ENCODE results near the gene BCAR1.

BCAR1 gene

DNA sequence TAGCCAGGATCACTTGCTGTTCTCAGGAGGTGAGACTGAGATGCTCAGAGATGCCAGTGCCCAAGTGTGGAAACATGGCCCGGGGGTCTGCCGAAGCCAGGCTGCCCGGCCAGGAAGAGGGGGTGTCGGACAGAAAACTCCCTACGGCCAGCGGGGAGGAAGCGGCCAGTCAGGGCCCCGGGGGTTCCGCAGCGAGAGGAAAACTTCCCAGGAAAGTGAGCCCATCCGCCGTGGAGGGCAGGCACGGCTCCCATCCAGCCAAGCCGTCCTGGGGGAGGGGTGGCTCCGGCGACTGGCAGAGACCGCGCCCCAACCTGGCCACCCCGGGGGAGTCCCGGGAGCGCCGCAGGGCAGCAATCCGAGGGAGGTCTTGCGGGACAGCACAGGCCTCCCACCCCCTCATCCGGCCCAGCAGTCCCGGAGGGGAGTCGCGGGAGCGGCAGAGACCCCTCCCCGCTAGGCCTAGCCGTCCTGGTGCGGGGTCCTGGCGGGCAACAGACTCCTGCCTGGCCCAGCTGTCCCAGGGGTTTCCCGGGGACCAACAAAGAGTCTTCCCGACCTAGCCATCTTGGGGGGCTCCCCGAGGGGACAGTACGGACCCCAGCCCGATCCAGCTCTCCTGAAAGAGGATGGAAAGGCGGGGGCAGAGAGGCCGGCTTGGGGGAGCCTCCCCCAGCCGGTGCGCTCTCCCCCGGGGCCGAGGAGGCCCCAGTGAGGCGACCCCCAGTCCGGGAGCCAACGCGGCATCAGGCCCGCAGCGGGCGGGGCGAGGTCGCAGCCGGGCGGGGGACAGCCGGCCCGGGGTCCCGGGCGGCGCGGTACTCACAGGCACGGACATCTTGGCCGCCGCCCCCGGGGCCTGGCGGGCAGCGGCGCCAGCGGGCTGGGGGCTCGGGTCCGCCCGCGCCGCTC is 13.8 kb upstream of the BCAR1 start:
- in situ Hi-C loops (cut with MboI; ENCODE audit: low sequenced_read_pairs, unreplicated experiment): no loop called here
- no peak for DNase-seq (ENCODE audit: low spot score)
- no peak for TF ChIP-seq CTCF (IDR thresholded peaks at IDR 0.05; ENCODE audit: borderline replicate concordance, control extremely low read depth, extremely low read depth, insufficient read depth, missing control alignments)

DNA sequence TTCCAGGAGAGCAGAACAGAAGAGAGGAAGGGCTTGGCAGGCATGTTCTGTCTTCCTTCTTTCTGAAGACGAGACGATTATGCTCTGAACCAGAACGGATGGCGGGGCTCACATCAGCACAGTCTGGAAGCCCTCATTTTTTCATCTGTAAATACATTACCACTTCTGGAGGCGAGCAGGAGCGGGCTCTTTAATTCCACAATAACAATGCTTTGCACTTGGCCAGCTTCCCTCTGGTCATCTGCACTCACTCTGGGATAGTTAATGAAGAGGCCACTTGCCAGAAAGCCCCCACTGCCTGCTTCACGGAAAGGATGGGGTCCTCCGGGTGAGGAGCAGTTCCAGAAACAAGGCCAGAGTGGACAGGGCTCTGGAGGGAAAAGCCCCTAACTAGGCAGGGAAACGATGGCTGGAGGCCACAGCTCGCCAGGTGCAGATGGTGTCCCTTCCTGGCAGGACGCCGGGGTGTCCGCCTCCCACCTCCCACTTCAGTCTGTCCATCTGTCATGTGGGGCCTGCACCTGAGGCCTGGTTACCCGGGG is 13.1 kb upstream of the BCAR1 start:
- no peak for TF ChIP-seq CTCF (IDR thresholded peaks at IDR 0.05; ENCODE audit: borderline replicate concordance, control extremely low read depth, extremely low read depth, insufficient read depth, missing control alignments)
- no peak for DNase-seq (ENCODE audit: low spot score)
- in situ Hi-C loops (cut with MboI; ENCODE audit: low sequenced_read_pairs, unreplicated experiment): no loop called here

- no peak for TF ChIP-seq CTCF (IDR thresholded peaks at IDR 0.05; ENCODE audit: borderline replicate concordance, control extremely low read depth, extremely low read depth, insufficient read depth, missing control alignments)
- no peak for DNase-seq (ENCODE audit: low spot score)
- in situ Hi-C loops (cut with MboI; ENCODE audit: low sequenced_read_pairs, unreplicated experiment): no loop called here
These were observed 12.6 kb upstream of the BCAR1 start for GRCh38 chr16:75263963-75264445.

DNA sequence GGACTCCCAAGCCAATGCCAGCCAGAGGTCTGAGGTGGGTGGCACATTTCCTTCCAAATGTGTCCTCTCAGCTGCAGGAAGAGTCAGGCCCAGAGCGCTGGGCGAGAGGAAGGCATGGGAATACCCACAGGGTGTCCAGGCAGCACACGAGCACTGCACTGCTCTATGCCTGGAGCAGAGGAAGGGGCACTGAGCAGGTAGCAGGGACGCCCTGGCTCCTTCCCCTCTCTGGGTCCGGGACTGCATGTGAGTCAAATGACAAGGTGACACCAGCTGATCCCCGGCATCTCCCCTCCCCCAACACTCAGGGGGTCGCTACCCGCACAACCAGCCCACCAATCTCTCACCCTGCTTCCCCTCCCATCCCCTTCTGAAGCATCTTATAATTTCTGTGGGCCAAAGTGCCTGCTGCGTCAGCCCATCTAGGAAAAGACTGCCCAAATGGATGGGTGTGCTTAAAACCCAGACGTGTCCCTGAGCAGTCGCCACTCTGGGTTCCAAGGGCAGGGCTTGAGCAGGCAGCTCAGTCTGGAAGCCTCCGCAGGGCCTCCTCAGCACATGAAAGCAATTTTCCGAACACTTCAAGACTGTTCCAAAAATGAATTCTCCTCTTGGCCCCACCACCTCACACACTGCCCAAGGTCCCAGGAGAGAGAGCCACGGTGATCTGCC is 12.0 kb upstream of the BCAR1 start:
- TF ChIP-seq CTCF (IDR thresholded peaks at IDR 0.05; ENCODE audit: borderline replicate concordance, control extremely low read depth, extremely low read depth, insufficient read depth, missing control alignments): no peak
- in situ Hi-C loops (cut with MboI; ENCODE audit: low sequenced_read_pairs, unreplicated experiment): no loop called here
- DNase-seq (ENCODE audit: low spot score): no peak

- no peak for TF ChIP-seq CTCF (IDR thresholded peaks at IDR 0.05; ENCODE audit: borderline replicate concordance, control extremely low read depth, extremely low read depth, insufficient read depth, missing control alignments)
- no peak for DNase-seq (ENCODE audit: low spot score)
- in situ Hi-C loops (cut with MboI; ENCODE audit: low sequenced_read_pairs, unreplicated experiment): no loop called here
These were observed 11.3 kb upstream of the BCAR1 start for GRCh38 chr16:75262800-75263127.

- no peak for TF ChIP-seq CTCF (IDR thresholded peaks at IDR 0.05; ENCODE audit: borderline replicate concordance, control extremely low read depth, extremely low read depth, insufficient read depth, missing control alignments)
- in situ Hi-C loops (cut with MboI; ENCODE audit: low sequenced_read_pairs, unreplicated experiment): no loop called here
- no peak for DNase-seq (ENCODE audit: low spot score)
These were observed 10.8 kb upstream of the BCAR1 start for GRCh38 chr16:75262104-75262799.
